Colon (tissue), 2 donors: ENCODE data around the gene DSCAM.

Experiments used
- FAIRE-seq: peaks from 2 replicates; lab custom pipeline; 2012; peaks lifted over from hg19 to GRCh38; lab: Jason Lieb, UNC
- donor health status: control.
- donor health status: control.

The DSCAM gene

GRCh38 chr21:40531431-40532110, 315.4 kb downstream of the DSCAM start:
- FAIRE-seq: no peak

GRCh38 chr21:40531016-40531415, 315.9 kb downstream of the DSCAM start:
- no peak for FAIRE-seq

- FAIRE-seq: no peak
Measured at GRCh38 chr21:40517646-40518045, 329.3 kb downstream of the DSCAM start.

DNA sequence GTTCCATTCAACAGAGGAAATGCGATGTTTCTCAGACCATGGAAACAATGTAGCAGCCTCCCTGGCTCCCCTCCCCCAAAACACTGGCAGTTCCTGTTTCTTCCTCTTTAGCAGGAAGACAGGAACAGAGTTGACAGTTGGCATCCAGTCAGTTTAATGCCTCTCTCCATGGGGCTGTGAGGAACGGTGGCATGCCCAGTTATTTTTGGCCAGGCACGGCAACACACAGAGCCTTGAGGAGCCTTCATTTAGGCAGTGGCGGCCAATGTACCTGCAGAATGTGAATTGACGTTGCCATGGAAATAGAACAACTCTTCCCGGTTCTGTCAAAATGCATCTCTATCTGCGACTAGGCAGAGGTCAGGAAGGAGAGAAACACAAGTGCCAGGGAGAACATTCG, 330.6 kb downstream of the DSCAM start:
- FAIRE-seq: no peak

- FAIRE-seq: no peak
Measured at GRCh38 chr21:40512590-40512989, 334.4 kb downstream of the DSCAM start.

DNA sequence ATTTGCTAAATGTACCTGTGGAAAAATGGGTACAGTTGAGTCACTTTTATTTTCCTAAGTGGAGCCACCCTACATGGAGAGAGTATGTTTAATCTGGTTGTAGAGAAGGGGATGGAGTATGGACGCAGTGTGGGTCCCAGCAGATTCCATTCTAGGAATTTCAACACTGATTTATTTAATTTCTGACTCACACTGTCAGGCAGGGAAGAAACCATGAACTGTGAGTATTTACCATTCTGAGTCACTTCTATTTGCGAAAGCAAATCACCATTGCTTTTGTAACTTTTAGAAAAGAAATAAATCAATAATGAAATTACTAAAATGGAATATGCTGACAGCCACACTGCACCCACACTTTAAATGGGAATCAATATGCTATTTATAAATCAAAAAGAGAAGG, 339.0 kb downstream of the DSCAM start:
- FAIRE-seq: no peak

DNA sequence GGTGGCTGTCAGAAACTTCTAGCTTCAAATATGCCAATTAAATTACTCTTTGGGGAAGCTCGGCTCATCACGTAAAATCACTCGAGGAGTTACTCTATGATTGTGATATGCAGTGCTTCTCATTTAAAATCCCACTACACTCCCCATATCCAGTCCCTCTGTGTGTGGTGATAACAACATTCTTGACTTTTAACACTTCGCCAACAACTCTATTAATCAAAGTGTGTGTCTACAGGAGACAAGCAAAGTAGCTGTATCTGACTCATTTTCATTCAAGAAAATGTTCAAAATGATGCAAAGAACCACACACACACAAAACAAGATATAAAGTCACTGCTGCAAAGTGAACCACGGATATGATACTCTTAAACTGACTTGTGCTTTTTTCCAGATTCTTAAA, 341.3 kb downstream of the DSCAM start:
- FAIRE-seq: no peak

DNA sequence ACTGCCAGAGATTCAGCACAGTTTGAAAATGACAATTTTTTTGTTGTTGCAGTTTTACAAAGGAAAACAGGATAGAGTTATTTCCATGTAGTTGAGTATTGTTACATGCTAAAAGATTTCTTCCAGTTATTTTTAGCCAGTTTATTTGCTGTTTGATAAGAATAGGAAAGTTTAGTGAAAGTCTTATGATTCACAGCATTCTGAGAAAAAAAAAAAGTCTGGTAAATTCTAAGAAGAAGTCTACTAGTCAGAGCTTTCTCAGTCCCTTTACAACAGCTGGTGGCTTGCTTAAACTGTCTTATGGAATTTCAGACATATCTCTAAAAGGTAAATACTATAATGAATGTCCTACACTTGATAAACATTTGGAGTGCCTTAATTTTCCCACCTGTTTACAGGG, 341.7 kb downstream of the DSCAM start:
- FAIRE-seq: no peak

- FAIRE-seq: no peak
Measured at GRCh38 chr21:40504825-40505224, 342.1 kb downstream of the DSCAM start.

- FAIRE-seq: no peak
Measured at GRCh38 chr21:40496116-40496515, 350.8 kb downstream of the DSCAM start.

DNA sequence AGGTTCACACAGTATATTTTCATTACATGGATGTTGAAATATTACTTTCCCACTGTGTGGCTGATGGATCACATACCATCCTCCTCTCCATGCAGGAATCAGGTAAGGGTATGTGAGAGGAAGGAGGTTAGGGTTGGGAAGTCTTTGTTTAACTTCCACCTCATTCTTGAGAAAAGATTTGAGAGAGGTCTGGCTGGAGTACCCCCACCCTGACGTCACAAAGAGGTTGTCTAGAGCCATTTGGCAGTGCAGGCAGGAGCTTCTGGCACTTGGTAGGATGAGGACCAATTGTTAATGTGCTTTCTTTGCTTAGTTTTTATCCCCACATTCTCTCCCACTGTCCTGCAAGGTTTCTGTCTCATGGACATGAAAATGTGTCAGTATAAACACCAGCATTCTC, 356.6 kb downstream of the DSCAM start:
- FAIRE-seq: no peak

GRCh38 chr21:40489001-40489400, 358.0 kb downstream of the DSCAM start:
- FAIRE-seq: no peak

DNA sequence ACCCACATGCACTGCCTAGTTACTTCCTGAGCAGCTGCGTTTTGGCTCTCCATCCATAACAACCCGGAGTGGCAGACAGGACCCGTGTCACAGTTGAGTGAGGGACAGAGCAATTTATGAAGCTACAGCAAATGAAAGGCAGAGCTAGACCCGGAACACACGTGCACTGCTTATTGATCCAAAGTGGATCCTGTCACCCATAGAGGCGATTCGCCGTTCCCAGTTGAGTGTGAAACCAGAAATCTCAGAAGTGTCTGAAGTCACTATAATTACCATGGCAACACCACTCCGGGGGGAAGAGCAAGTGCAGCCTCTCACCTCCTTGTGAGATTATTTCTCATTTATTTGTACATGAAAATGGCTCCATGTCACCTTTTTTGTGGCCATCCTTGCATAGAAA, 365.2 kb downstream of the DSCAM start:
- no peak for FAIRE-seq

GRCh38 chr21:40474513-40474912, 372.4 kb downstream of the DSCAM start:
- FAIRE-seq: no peak

DNA sequence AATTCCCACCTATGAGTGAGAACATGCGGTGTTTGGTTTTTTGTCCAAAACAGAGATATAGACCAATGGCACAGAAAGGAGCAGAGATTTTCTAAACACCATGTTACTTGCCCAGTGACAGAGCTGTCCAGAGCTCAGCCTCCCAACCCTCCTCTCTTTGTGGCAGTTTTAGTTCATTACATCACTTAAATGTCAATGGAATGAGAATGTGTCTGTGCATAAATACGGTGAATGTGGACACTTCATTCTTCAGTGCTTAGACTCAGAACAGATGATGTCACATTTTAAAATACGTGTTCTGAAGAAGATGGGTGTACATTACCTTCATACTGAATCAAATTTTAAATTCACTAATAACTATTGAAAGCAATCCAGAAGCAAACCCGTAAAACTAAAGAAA, 374.9 kb downstream of the DSCAM start:
- no peak for FAIRE-seq

DNA sequence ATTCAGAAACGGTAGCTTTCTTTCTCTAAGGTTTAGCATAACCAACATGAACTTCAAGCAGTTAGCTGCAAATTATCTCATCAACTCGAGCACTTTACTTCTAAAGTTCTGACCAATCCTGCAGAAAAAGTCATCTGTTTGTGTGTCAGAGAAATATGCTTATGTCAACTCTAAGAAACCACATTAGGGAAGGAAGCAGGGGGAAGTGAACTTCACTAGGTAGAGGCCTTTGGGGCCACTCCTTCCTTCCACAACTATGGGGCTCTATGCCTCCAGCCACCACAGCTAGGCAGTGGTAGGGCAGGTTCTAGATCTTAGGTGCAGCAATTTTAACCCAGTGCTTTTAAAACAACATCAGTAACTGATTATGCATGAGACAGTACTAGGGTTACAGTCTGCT, 375.9 kb downstream of the DSCAM start:
- no peak for FAIRE-seq

DNA sequence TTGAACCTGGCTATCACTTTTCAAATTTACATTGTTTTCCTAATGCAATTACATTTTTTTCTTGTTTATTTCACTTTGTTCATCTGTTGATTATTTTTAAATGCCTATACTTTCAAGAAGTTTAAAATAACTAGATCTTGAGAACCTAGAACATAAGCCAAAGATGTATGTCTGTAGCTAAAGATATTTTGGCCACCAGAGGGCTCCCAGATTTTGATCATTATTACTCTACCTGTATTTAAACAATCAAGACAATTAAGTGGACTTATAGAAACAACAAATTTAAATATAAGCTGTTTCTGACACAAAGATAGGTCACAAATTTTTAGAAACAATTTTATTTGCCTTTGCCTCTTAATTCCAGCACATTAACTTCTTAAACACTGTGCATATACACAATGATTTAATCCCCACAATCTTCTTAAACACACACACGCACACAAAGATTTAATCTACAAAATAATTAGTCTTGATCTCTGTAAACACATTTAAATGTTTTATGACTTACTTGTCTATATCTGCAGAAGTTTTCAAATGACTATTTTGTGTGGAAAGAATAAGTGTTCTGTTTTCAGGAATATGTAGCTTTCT, 380.0 kb downstream of the DSCAM start:
- no peak for FAIRE-seq

DNA sequence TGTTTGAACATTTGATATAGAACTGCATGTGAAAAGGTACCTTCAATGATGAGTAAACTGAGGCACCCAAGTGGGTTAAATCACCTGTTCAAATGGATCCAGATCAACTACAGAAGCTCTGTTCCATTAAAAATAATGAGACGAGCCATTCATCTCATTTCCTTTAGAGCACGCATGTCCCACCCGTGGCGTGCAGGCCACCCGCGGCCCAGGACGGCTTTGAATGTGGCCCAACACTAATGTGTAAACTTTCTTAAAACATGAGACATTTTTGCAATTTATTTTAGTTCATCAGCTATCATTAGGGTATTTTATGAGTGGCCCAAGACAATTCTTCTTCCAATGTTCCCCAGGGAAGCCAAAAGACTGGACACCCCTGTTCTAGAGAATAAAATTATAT, 381.6 kb downstream of the DSCAM start:
- no peak for FAIRE-seq

GRCh38 chr21:40463176-40463575, 383.8 kb downstream of the DSCAM start:
- no peak for FAIRE-seq

GRCh38 chr21:40461008-40461407, 385.9 kb downstream of the DSCAM start:
- no peak for FAIRE-seq

GRCh38 chr21:40457741-40458140, 389.2 kb downstream of the DSCAM start:
- FAIRE-seq: no peak

- FAIRE-seq: no peak
Measured at GRCh38 chr21:40454057-40454456, 392.9 kb downstream of the DSCAM start.

- FAIRE-seq: no peak
Measured at GRCh38 chr21:40453183-40453582, 393.8 kb downstream of the DSCAM start.

DNA sequence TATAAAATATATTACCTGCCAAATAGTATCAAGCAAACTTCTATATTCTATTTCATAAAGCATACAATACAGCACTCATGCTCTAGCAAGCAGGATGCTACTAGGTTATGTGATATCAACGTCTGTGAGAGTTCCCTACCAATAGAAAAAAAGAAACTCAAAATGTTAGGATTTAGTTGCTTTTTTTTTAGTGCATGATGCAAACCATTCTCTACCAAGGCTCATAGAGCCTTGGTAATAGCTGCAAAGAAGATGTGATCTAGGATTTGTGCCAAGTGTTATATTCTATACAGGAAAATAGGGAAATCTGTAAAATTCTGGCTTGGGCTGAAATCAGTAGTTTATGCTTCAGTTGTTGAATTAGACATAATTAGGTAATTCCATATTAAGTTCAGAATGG, 394.4 kb downstream of the DSCAM start:
- no peak for FAIRE-seq
